Endothelial cell of umbilical vein (primary cell): ENCODE results near the gene ATP9B. TPM values are rescaled to one million over a fixed set of nuclear protein-coding genes. Genes with fewer than 3 reads are reported as not detected.

Experiments used
- BruUV-seq: library from RNA; stranded (reverse); fragments of 400-500 nt; replicated peaks from 2 replicates; lab custom pipeline; 2021; lab: Mats Ljungman, UMichigan
- CTCF ChIA-PET: fragments of 300-600, 350-600 bp; sonication (Branson Sonifier 250); formaldehyde crosslinking; loops from one replicate; lab custom pipeline; 2021; ENCODE audit warnings: antibody characterized with exemption, inconsistent platforms; lab: Charles Lee
- POLR2A ChIA-PET: fragments of 300-600, 350-600 bp; sonication (Branson Sonifier 250); formaldehyde crosslinking; loops from one replicate; lab custom pipeline; 2021; ENCODE audit warnings: antibody characterized with exemption, inconsistent platforms; lab: Charles Lee
- DNase-seq: peaks from one replicate; pipeline ENCODE4 v3.0.0-alpha.2; 2011; ENCODE audit warnings: low read depth, low spot score
- FAIRE-seq: peaks from 2 replicates; lab custom pipeline; 2011; peaks lifted over from hg19 to GRCh38; lab: Jason Lieb, UNC
- H2AFZ ChIP-seq: 2 replicates; pipeline ENCODE4 v1.6.0; 2012; ENCODE audit warnings: low read depth, low read length, control low read depth, inconsistent platforms
- H3K27ac ChIP-seq: 2 replicates; pipeline ENCODE4 v1.5.1; 2011; ENCODE audit warnings: low read depth, mild to moderate bottlenecking, control low read depth, low read length, moderate library complexity; ENCODE audit not compliant: insufficient read depth
- H3K27me3 ChIP-seq, 2 experiments: 2 replicates each; pipeline versions ENCODE4 v1.6.0 to v1.6.1; 2011; ENCODE audit warnings: low read length in 2 of 2, mixed read lengths in 1 of 2; ENCODE audit not compliant: control insufficient read depth in 2 of 2, insufficient read depth in 2 of 2
- H3K36me3 ChIP-seq, 2 experiments: 2 replicates in 1 of 2; 3 replicates in 1 of 2; pipeline ENCODE4 v1.5.1; 2011; ENCODE audit warnings: low read length in 2 of 2, mild to moderate bottlenecking in 1 of 2, moderate library complexity in 1 of 2; ENCODE audit not compliant: control insufficient read depth in 2 of 2, insufficient read depth in 2 of 2; ENCODE audit errors: extremely low read depth in 1 of 2
- H3K4me1 ChIP-seq: 3 replicates; pipeline ENCODE4 v1.5.1; 2011; ENCODE audit warnings: mild to moderate bottlenecking, low read length; ENCODE audit not compliant: control insufficient read depth, insufficient read depth; ENCODE audit errors: extremely low read depth
- H3K4me2 ChIP-seq: 2 replicates; pipeline ENCODE4 v1.6.1; 2011; ENCODE audit warnings: low read length, control low read depth, mixed read lengths; ENCODE audit not compliant: insufficient read depth
- H3K4me3 ChIP-seq, 3 experiments: fragments of 200-600 bp in 1 of 3; sonication (generic), shearing (Covaris generic) in 1 of 3; replicated peaks in 1 of 3; 2 replicates each; pipeline ENCODE4 v1.5.1; 2011 to 2016; ENCODE audit warnings: control low read depth in 3 of 3, low read length in 3 of 3, mild to moderate bottlenecking in 2 of 3, inconsistent platforms in 1 of 3, low read depth in 1 of 3, moderate library complexity in 1 of 3; ENCODE audit not compliant: insufficient read depth in 1 of 3
- H3K79me2 ChIP-seq: 2 replicates; pipeline ENCODE4 v1.6.0; 2012; ENCODE audit warnings: low read length, inconsistent platforms; ENCODE audit not compliant: control insufficient read depth, insufficient read depth
- H3K9ac ChIP-seq: replicated peaks from 2 replicates; pipeline ENCODE3; 2011; ENCODE audit warnings: low read length, control low read depth; ENCODE audit not compliant: insufficient read depth; ENCODE audit errors: extremely low read depth
- H3K9me1 ChIP-seq: replicated peaks from 3 replicates; pipeline ENCODE4 v1.6.0; 2011; ENCODE audit warnings: mild to moderate bottlenecking, low read length; ENCODE audit not compliant: control insufficient read depth, insufficient read depth; ENCODE audit errors: extremely low read depth
- H3K9me3 ChIP-seq: replicated peaks from 2 replicates; pipeline ENCODE4 v1.5.1; 2012; ENCODE audit warnings: low read length, inconsistent platforms; ENCODE audit not compliant: control insufficient read depth, insufficient read depth
- H4K20me1 ChIP-seq: replicated peaks from 2 replicates; pipeline ENCODE3; 2011; ENCODE audit warnings: mild to moderate bottlenecking, low read length; ENCODE audit not compliant: control insufficient read depth, insufficient read depth; ENCODE audit errors: extremely low read depth
- EZH2 ChIP-seq: IDR thresholded peaks from 2 replicates; pipeline ENCODE4 v1.6.1; 2012; ENCODE audit warnings: borderline replicate concordance, low read depth, mild to moderate bottlenecking, moderate library complexity, low read length, inconsistent platforms; ENCODE audit not compliant: severe bottlenecking
- FOS ChIP-seq: IDR thresholded peaks from 2 replicates; pipeline ENCODE4 v1.6.1; 2011; ENCODE audit warnings: mild to moderate bottlenecking, low read length, moderate library complexity, borderline replicate concordance; ENCODE audit not compliant: insufficient read depth
- GATA2 ChIP-seq: IDR thresholded peaks from 2 replicates; pipeline ENCODE4 v1.7.0; 2011; ENCODE audit warnings: low read depth, mild to moderate bottlenecking, moderate library complexity, mixed read lengths, low read length; ENCODE audit not compliant: insufficient read length, insufficient read depth
- JUN ChIP-seq: IDR thresholded peaks from 2 replicates; pipeline ENCODE4 v1.6.1; 2011; ENCODE audit warnings: borderline replicate concordance, low read depth; ENCODE audit not compliant: insufficient read length, insufficient read depth
- MYC ChIP-seq: IDR thresholded peaks from one replicate; pipeline ENCODE4 v1.6.1; 2011; ENCODE audit warnings: mild to moderate bottlenecking, low read depth, low read length
- POLR2A ChIP-seq: IDR thresholded peaks from 2 replicates; pipeline ENCODE4 v1.6.1; 2012; ENCODE audit warnings: low read depth, mild to moderate bottlenecking, control low read depth, low read length
- POLR2AphosphoS5 ChIP-seq: IDR thresholded peaks from 2 replicates; pipeline ENCODE4 v1.6.1; 2012; ENCODE audit warnings: low read depth, mild to moderate bottlenecking, control low read depth, low read length, moderate library complexity; ENCODE audit not compliant: insufficient read depth
- dilution Hi-C: fragments of 300-500 bp; cut with MboI; formaldehyde crosslinking; loops from one replicate; pipeline ENCODE4 v1.15.0; 2019; ENCODE audit warnings: low sequenced_read_pairs; ENCODE audit not compliant: extremely low pct_ligation_motif_present
- intact Hi-C: fragments of 100-400 bp; cut with micrococcal nuclease; formaldehyde crosslinking; loops from one replicate; pipeline ENCODE4 v1.10.0; 2022
- polyA plus RNA-seq, 4 experiments: library from polyadenylated mRNA; depleted of rRNA in 3 of 4; stranded (reverse) in 3 of 4; unstranded in 1 of 4; fragments of >200 nt; gene quantifications; 2 replicates each; pipeline versions ENCODE4 v1.2.1 to v1.2.3, GENCODE V29; 2011 to 2012; ENCODE audit warnings: missing spikeins in 1 of 4
- total RNA-seq: library from RNA; stranded (reverse); gene quantifications from 2 replicates; pipeline ENCODE4 v1.2.3, GENCODE V29; 2021
- TF ChIP-seq, protein P1 (sequence below): IDR thresholded peaks from 2 replicates; pipeline ENCODE4 v1.6.1; 2011; ENCODE audit not compliant: insufficient read depth, insufficient read length
- TF ChIP-seq, protein P2 (sequence below), 2 donors: IDR thresholded peaks; 1 replicate in 1 of 2; 2 replicates in 1 of 2; pipeline ENCODE4 v1.5.1; 2011; ENCODE audit warnings: low read length in 2 of 2, mild to moderate bottlenecking in 2 of 2, moderate library complexity in 2 of 2, control low read depth in 1 of 2, inconsistent platforms in 1 of 2, low read depth in 1 of 2; ENCODE audit not compliant: insufficient read depth in 1 of 2; ENCODE audit errors: extremely low read depth in 1 of 2

The ATP9B gene
- total and polyA plus RNA-seq, 2 donors (not counting 3 experiments of a cell fraction or from before 2014, with no cell fraction given) = 14.6 to 18.2 TPM

DNA sequence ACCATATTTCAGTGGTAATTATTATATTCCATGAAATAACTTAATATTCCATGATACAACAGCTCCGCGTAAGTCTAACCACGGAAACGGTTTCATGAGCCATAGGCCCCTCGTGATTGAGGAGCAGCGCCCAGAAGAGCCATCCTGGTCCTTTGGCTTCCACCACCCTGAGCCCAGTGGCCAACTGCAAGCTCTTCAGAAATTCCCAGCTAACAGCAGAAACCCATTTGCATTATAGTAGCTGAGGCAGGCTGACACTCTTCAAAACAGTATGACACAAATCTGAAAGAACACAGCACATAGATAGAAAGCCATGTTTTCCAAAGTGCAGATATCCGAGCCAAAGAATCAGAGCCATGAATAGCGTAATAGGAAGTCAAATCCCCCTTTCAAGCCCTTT, 205.6 kb downstream of the ATP9B start:
- Histone ChIP-seq H3K4me1 (no peaks in the 10 kb centered on the region), H3K27ac (no peak overlapping the region), H3K4me3 (no peak overlapping the region), H4K20me1 (no peaks in the 10 kb centered on the region), H2AFZ (no peak overlapping the region), H3K79me2 (no peaks in the 10 kb centered on the region), H3K4me2 (no peak overlapping the region), H3K9me1 (no peaks in the 10 kb centered on the region), H3K9me3 (no peaks in the 10 kb centered on the region), H3K27me3 (no peaks in the 10 kb centered on the region), H3K9ac (no peak overlapping the region), H3K36me3 (no peaks in the 10 kb centered on the region)
- intact Hi-C loops = no loop called here
- FAIRE-seq = no peak
- ChIA-PET CTCF (no interaction called here), POLR2A (no interaction called here)
- no peak for TF ChIP-seq JUN
- TF ChIP-seq MYC = no peak
- TF ChIP-seq, protein P1, sequence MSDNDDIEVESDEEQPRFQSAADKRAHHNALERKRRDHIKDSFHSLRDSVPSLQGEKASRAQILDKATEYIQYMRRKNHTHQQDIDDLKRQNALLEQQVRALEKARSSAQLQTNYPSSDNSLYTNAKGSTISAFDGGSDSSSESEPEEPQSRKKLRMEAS = no peak
- TF ChIP-seq GATA2 = no peak
- no peak for TF ChIP-seq EZH2
- no peak for TF ChIP-seq POLR2AphosphoS5
- TF ChIP-seq, protein P2, sequence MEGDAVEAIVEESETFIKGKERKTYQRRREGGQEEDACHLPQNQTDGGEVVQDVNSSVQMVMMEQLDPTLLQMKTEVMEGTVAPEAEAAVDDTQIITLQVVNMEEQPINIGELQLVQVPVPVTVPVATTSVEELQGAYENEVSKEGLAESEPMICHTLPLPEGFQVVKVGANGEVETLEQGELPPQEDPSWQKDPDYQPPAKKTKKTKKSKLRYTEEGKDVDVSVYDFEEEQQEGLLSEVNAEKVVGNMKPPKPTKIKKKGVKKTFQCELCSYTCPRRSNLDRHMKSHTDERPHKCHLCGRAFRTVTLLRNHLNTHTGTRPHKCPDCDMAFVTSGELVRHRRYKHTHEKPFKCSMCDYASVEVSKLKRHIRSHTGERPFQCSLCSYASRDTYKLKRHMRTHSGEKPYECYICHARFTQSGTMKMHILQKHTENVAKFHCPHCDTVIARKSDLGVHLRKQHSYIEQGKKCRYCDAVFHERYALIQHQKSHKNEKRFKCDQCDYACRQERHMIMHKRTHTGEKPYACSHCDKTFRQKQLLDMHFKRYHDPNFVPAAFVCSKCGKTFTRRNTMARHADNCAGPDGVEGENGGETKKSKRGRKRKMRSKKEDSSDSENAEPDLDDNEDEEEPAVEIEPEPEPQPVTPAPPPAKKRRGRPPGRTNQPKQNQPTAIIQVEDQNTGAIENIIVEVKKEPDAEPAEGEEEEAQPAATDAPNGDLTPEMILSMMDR (IDR thresholded peaks at IDR 0.05; ENCODE audit: extremely low read depth in 1 of 2, insufficient read depth in 1 of 2, low read depth in 1 of 2, low read length in 2 of 2) = no peak
- TF ChIP-seq FOS = no peak
- no peak for TF ChIP-seq POLR2A
- BruUV-seq = no TSS peak
- dilution Hi-C loops = no loop called here
- no peak for DNase-seq
